Measurements from ENCODE around the gene HINFP. TPM values are rescaled to one million over a fixed set of nuclear protein-coding genes. Genes with fewer than 3 reads are reported as not detected.

Gene HINFP
- total and polyA plus RNA-seq, 3 donors from 2014 or later = 38.3 to 58.7 (median 58.3) TPM

DNA sequence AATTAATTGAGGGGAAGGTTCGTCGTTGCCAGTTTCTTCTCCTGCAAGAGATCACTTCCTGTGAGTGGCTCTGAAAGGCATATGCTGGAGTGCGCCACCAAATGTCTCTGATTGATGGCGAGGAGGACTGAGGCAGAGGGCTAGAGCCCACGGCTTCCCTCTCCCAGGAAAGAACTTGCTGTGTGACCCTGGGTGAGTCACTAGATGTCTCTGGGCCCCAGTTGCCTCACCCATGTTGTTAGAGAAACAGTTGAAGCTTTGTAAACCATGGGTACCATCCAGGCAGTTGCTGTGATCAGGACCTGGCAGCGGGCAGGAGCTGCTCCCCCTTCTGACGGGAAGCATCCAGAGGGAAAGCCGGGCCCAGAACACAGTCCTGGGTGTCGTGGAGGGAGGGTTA lies 30.7 kb downstream of the HINFP start:
- Histone ChIP-seq H3K4me1 (peaks cover 9% of the 10 kb centered on the region), H3K27me3 (no peaks in the 10 kb centered on the region), H3K4me3 (no peak overlapping the region), H3K9me3 (no peaks in the 10 kb centered on the region), H3K36me3 (ENCODE audit: low read depth, missing control alignments) (no peaks in the 10 kb centered on the region), H3K27ac (no peak overlapping the region)
- no peak for DNase-seq
- TF ChIP-seq POLR2A (IDR thresholded peaks at IDR 0.05) = no peak
- TF ChIP-seq, protein P1, sequence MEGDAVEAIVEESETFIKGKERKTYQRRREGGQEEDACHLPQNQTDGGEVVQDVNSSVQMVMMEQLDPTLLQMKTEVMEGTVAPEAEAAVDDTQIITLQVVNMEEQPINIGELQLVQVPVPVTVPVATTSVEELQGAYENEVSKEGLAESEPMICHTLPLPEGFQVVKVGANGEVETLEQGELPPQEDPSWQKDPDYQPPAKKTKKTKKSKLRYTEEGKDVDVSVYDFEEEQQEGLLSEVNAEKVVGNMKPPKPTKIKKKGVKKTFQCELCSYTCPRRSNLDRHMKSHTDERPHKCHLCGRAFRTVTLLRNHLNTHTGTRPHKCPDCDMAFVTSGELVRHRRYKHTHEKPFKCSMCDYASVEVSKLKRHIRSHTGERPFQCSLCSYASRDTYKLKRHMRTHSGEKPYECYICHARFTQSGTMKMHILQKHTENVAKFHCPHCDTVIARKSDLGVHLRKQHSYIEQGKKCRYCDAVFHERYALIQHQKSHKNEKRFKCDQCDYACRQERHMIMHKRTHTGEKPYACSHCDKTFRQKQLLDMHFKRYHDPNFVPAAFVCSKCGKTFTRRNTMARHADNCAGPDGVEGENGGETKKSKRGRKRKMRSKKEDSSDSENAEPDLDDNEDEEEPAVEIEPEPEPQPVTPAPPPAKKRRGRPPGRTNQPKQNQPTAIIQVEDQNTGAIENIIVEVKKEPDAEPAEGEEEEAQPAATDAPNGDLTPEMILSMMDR (IDR thresholded peaks at IDR 0.05) = no peak
- intact Hi-C loops (cut with DNase I; ENCODE audit: low total_unique reads) = no loop called here
- WGBS, 2 donors = 83 to 84% methylated on average over 9 of the region's 9 CpGs

DNA sequence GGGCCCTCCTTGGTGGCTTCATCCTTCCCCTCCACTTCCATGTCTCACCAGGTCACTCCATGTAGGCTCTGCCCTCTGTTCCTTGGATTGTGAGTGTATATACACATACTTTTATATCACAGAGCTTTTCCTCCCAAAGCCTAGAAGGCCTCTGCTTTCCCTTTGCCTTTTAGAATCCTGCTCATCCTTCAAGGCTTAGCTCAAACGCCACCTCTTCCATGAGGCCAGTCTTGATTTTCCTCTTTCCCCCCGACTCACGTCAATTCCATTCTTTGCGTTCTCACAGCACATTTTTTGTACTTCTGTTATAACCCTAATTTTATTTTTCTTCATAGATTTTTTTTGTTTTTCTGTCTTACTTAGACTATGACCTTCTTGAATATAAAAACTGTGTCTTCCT lies 31.2 kb downstream of the HINFP start:
- H3K36me3 ChIP-seq (ENCODE audit: low read depth, missing control alignments) = no peaks in the 10 kb centered on the region
- DNase-seq = no peak
- H3K27ac ChIP-seq = no peak overlapping the region
- no peak overlapping the region for H3K4me3 ChIP-seq
- no peaks in the 10 kb centered on the region for H3K27me3 ChIP-seq
- TF ChIP-seq, protein P1 (IDR thresholded peaks at IDR 0.05) = no peak
- TF ChIP-seq POLR2A (IDR thresholded peaks at IDR 0.05) = no peak
- intact Hi-C loops (cut with DNase I; ENCODE audit: low total_unique reads) = no loop called here
- no peaks in the 10 kb centered on the region for H3K9me3 ChIP-seq
- H3K4me1 ChIP-seq = peaks cover 9% of the 10 kb centered on the region
- WGBS, 2 donors = 92 to 94% methylated on average over 4 of the region's 4 CpGs

DNA sequence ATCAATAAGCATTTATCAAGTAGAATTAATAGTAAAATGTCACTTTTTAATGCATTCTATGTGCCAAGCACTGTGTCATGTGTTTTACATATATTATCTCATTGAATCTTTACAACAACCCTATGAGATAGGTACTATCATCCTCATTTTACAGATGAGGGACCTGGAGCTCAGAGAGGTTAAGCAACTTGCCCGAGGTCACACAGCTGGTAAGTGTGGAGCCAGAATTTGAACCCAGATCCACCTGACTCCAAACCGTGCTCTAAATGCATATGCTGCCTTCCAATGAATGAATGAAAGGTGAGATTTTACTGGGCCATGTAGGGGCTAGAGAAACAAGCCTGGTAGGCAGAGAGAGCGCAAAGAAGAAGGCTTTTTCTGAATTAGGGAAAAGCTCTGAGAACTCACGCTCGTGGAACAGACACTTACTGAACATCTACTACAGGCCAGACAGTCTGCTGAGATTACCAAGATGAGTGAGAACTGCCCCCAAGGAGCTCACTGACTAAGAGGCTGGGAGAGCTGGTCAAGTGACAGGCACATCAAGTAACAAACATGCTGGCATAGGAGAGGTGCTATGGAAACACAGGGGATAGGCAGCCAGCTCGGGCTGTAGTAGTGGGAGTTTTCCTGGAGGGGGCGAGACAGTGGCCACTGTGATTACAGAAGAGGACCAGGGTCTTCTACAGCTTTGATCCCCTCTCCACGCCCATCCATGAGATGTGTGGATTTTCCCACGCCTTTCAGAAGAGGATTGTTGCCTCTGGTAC lies 31.9 kb downstream of the HINFP start:
- TF ChIP-seq, protein P1 (IDR thresholded peaks at IDR 0.05) = no peak
- TF ChIP-seq POLR2A (IDR thresholded peaks at IDR 0.05) = no peak
- no peaks in the 10 kb centered on the region for H3K9me3 ChIP-seq
- no peaks in the 10 kb centered on the region for H3K27me3 ChIP-seq

DNA sequence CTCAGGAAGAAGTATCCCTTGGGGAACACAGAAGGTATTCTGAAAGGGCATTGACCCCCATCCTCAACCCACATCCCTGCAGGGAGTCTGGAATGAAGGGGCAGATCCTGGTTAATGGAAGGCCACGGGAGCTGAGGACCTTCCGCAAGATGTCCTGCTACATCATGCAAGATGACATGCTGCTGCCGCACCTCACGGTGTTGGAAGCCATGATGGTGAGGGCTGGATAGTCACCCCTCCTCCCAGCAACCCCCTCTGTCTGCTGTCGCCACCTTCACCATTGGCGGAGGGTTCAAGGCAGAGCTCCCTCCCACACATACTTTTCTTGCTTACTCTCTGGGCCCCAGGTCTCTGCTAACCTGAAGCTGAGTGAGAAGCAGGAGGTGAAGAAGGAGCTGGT lies 32.8 kb downstream of the HINFP start:
- Histone ChIP-seq H3K27me3 (no peaks in the 10 kb centered on the region), H3K4me1 (peaks cover 4% of the 10 kb centered on the region), H3K4me3 (no peak overlapping the region), H3K27ac (no peak overlapping the region), H3K36me3 (ENCODE audit: low read depth, missing control alignments) (no peaks in the 10 kb centered on the region), H3K9me3 (no peaks in the 10 kb centered on the region)
- DNase-seq = no peak
- intact Hi-C loops (cut with DNase I; ENCODE audit: low total_unique reads) = no loop called here
- TF ChIP-seq POLR2A (IDR thresholded peaks at IDR 0.05) = no peak
- TF ChIP-seq, protein P1 (IDR thresholded peaks at IDR 0.05) = no peak
- WGBS, 2 donors = 88 to 94% methylated on average over 6 of the region's 6 CpGs

More for the DNA sequence above, 31.9 kb downstream of the HINFP start:
- Histone ChIP-seq H3K4me3 (no peak overlapping the region), H3K27ac (no peak overlapping the region), H3K4me1 (peaks cover 9% of the 10 kb centered on the region), H3K36me3 (ENCODE audit: low read depth, missing control alignments) (no peaks in the 10 kb centered on the region)
- 85 to 87% methylated on average over 9 of the region's 9 CpGs for WGBS, 2 donors
- intact Hi-C loops (cut with DNase I; ENCODE audit: low total_unique reads) = no loop called here
- no peak for DNase-seq
